HG02973 (cell line): ENCODE measurements around the gene KIF26B.
"Not testable (repeated sequence)": the region's sequence is repeated elsewhere in the genome, so short reads cannot be mapped to it uniquely, and the experiment has no call there.

ENCODE experiments used
- ATAC-seq: cut with Tn5 transposase; IDR thresholded peaks from one replicate; pipeline ENCODE4 v1.9.1; 2021; ENCODE audit warnings: moderate library complexity; ENCODE audit not compliant: unreplicated experiment

The KIF26B gene

DNA sequence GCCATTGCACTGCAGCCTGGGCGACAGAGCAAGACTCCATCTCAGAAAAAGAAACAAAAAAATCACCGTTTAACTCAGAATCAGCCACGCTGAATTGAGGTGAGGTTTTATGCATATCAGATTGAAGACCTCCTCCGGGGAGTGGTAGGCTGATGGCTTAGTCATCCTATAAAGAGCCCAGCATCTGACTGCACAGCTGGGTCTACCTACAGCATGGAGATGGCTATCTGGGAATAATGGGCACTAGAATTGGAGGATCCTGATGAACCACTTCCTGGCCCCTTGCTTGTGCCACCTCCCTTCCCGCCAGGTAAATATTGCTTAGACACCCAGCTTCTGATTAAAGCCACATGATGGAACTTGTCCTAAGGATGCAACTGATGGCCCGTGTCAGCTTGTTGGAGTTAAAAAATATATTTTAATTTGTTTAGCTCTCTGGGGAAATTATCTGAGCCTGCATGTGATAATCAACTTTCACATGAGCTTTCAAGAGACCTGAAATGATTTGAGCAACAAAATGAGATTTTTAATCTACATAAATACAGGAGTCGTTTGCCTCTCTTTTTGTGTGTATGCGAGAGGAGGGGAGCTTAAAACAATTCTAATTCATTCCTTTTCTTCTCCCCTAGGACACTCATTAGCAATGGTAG lies 157.2 kb downstream of the KIF26B start:
- ATAC-seq: no peak

DNA sequence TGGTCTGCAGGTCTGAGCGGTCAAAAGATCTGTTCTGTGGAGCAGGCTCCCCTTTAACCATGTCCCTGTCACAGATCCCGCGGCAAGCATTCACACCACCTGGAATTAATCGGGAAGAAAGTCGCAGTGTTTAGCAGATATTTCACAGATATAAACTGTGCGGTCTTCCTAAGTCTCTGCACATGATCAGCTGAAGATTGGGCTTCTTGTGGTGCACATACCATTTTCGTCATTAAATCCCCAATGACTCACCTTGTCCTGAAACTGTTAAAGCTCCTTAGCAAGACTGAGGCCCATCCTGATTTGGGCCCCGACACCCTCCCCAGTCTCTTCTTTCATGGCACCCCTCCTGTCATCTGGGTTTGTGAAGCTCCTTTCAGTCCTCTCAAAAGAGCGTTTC lies 158.8 kb downstream of the KIF26B start:
- no peak for ATAC-seq

DNA sequence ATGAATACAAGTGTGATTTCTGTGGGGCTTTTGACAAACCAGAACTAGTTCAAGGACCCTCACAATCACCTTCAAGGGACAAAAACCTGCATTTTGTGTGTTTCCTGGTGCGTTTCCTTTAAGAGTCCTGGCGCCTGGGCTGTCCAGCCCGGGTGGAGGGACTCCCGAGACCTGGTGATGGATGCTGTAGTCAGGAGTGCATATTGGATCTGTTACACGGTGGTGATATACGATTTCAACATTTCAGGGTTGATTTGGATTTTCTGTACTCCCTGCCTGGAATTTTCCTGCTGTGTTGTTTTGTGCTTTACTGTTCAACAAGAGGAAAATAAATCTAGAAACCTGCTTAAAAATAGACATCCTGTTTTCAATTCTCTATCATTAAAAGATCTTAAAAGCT lies 162.0 kb downstream of the KIF26B start:
- ATAC-seq: no peak

DNA sequence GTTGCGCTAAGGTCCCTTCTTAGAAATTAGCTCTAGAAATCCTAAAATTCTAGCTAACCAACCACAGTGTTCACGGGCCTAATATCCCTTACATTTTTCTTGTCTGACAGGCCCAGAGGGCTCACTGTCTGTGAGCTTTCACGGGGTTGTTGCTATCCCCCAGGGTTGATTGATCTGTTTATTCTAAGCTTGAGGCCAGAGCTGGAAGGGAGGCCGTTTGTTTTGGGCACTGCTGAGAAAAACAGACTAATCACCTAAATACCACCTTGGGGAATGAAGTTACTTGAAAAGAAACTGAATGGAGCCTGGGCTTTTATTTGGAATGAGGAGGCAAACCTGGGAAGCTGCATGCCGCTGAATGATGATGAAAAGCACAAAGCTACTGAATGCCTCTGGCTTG lies 162.4 kb downstream of the KIF26B start:
- no peak for ATAC-seq

DNA sequence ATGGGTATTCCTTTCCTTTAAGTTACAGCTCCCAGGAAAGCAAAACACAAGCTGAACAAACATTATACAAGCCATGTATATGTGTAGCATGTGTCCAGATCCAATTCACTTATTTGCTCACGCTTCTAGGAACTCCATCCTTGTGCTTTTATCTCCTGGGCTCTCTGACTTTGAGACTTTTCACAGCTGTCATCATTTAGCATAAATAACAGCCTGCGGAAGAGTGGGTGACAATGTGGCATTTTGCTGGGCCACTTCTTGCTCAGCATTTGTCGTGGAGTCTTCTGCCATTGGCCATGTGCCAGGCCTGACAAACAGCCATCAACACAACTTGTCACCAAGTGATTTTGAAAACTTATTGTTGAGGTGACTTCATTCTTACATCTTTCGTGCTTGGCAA lies 164.3 kb downstream of the KIF26B start:
- no peak for ATAC-seq

DNA sequence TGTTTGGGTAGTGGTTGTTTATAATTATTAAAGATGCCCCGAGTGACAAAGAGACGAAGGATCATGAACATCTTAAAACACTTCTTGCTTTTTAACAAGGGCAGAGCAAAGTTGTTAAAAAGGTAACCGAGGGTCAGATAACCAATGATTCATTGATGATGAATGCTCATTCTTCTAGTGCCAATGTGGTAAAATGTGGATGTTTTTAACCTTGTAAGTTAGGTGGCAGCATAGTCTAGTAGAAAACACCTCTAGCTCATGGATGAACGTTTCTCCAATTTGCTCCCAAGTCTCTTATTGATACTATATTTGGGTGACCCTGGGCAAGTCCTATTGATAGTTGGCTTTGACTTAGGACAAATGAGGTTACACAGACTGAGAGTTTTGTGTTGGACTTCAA lies 167.9 kb downstream of the KIF26B start:
- no peak for ATAC-seq

DNA sequence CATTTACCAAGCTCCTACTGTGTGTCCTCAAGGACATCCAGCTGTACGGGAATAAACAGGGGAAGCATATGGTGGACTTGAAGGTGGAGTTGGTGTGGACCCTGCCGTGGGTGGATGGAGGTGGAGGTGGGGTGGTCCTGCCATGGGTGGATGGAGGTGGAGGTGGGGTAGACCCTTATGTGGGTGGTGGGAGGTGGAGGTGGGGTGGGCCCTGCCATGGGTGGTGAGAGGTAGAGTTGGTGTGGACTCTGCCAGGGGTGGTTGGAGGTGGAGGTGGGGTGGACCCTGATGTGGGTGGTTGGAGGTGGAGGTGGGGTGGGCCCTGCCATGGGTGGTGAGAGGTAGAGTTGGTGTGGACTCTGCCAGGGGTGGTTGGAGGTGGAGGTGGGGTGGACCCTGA lies 169.0 kb downstream of the KIF26B start:
- not testable (repeated sequence) for ATAC-seq

DNA sequence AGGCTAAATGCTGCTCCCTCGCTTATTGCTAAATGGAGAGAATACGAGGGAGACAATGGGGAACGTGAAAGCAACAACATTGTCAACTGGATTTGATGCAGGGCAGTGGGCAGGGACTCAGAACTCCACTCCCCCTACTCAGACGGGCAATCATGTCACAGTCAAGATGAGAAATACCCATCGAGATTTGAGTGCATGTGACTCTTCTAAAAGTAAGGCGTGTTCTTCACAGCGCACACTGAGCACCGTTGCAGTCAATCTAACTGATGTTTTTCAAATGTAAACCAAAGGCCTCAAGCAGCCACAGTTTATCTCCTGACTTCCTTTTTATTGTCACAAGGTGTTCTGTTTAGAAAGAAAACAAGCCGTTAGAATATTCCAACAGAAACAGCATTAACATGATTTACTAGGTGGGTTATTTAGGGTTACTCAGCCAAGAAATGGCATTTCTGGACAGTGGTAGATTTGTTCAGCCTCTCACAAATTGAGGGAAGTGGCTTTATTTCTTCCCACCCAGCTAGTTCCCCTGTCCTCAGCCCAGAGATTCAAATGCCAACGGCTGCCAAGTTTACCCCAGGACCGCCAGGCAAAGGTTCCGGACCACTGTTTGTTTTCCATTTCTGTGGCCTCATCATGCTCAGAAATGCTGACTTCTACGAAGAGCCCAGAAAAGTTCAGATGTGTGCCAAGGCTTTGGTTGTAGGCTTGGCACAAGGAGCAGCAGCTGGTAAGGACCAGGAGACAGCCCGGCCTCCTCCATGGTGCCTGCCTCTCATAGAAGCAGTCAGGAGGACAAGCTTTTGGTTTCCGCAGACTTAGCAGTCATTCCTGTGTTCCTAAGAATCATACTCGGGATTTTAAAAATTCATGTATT lies 171.4 kb downstream of the KIF26B start:
- no peak for ATAC-seq

DNA sequence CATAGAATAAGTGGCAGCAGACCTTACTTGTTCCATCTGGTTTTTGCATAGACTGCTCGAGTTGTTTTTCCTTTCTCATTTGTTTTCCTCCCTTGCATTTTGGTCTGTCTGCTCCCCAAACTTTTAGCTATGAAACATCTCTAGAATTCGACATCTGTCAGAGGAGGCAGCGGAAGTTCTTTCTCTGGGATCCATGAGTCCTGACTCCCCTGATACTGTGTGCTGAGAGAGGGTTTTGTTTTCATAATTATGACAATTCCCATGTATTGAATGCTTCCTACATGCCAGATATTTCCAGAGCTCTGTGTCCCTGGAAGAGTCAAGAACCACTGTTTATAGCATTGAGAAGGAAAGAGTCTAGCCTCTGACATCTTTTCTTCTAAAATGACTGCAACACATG lies 172.6 kb downstream of the KIF26B start:
- ATAC-seq: no peak

DNA sequence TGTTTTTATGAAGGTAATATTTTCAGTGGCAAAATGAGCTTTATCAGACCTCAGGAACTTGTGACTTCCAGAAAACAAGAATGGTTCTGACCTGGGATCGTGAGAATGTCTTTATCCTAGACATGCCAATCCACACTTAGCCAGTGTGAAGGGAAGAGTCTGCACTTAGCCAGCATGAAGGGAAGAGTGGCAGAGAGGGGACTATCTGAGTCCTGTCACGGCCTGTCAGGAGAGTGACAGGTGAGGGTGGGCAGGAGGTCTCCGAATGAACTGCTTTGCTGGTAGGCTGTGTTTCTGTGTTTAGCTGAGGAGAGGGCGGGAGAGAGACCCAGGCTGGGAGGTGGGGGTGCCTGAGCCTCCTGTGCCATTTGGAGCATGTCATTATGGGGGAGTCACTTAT lies 173.1 kb downstream of the KIF26B start:
- ATAC-seq: no peak

DNA sequence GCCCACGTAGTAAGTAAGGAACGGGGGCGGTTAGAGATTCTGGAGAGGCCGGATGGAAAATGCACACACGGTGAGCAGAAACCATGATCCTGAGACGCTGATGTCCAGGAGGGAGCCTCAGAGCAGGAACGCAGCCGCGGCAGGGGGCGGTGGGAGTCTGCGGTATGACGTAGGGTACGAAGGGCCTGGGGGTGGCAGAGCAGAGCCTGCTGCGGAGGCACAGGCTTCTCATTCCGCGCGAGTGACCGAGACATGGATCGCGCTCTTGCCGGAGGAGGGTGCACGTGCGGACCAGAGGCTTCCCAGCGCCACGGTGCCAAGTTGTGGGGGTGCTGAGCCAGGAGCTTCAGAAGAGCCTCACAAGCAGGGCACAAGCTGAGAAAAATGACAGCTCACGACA lies 176.2 kb downstream of the KIF26B start:
- ATAC-seq: no peak

DNA sequence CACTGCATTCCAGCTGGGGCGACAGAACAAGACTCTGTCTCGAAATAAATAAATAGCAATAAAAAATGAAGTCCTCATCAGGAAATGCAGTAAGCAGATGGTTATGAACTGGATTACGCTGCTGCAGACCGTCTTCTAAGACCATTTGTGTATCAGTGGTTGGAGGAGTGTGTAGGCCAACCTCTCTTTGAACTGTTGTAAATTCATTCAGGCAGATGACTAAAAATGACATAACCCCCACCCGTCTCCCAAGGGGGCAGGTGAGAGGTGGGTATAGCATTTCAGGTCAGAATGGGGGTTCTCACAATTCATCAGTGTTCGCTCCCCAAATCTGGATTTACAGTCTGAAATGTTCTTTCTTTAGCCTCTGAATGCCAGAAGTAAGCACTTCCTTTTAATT lies 177.3 kb downstream of the KIF26B start:
- ATAC-seq: no peak

DNA sequence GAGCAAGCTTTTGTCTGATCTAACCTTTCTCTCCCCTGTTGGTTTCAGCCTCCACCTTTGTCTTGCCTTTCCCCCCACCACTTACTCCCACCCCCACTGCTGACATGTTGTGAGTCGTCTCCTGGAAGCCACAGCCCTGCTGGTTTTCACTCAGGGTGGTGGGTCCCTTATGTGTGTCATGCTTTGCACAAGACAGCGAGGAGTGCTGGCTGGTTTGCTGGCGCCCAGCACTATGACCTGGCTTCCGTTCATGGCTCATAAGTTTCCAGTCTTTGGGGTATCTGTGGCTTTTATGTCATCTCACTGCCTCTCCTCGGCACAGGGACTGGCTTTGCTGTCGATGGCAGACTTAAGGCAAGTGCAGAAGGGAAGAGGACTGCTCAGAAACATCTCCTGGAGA lies 177.7 kb downstream of the KIF26B start:
- ATAC-seq: no peak

DNA sequence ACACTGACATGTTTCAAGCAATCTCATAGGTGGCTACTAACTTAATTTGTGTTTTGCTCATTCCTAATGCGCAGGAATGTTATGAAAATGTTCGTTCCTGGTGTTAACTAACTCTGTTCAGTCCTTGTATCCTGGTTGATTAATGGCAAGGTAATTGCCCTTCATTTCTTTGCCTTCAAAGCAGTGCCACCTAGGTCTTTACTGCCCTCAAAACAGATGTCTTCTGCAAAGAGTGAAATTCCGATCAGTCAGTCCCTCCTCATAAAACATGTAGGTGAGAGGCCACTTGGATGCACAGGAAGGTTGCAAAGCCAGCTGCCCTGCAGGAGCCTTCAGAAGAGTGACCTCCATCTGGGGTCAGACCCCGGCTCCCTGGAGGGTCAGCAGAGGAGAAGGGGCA lies 179.4 kb downstream of the KIF26B start:
- no peak for ATAC-seq

DNA sequence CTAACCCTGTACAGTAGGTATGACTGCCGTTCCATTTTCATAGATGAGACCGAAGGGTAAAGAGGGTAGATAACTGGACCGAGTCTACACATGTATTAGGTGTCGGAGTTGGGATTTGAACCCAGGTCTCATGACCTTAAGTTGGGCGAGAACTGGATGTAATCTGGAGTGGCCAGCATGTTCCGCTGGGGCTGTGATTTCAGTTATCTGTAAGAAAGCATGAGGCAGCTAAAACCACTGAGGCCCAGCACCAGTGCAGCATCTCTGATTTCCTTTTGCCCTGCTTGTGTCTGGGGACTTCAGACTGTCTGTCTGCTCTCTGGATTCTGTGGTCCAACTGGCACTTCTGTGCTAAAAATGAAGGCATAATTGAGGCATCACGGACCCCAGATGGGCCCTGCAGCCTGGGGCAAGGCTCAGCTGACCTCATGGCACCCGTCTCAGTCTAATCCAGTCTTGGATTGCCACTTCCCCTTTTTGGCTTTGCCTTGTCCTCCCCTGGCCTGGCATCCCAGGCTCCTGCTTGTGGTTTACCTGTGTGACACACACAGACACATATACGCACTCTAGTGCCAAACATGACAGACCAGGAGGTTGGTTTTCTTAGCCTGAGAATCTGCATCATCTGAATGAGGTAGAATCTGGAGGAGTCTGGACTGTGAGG lies 180.2 kb downstream of the KIF26B start:
- no peak for ATAC-seq

DNA sequence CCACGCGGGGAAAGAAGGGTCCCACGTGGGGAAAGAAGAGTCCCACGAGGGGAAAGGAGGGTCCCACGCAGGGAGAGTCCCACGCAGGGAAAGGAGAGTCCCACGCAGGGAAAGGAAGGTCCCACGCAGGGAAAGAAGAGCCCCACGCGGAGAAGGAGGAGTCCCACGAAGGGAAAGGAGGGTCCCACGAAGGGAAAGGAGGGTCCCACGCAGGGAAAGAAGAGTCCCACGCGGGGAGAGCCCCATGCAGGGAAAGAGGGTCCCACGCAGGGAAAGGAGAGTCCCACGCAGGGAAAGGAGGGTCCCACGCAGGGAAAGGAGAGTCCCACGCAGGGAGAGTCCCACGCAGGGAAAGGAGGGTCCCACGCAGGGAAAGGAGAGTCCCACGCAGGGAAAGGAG lies 180.9 kb downstream of the KIF26B start:
- ATAC-seq: not testable (repeated sequence)

DNA sequence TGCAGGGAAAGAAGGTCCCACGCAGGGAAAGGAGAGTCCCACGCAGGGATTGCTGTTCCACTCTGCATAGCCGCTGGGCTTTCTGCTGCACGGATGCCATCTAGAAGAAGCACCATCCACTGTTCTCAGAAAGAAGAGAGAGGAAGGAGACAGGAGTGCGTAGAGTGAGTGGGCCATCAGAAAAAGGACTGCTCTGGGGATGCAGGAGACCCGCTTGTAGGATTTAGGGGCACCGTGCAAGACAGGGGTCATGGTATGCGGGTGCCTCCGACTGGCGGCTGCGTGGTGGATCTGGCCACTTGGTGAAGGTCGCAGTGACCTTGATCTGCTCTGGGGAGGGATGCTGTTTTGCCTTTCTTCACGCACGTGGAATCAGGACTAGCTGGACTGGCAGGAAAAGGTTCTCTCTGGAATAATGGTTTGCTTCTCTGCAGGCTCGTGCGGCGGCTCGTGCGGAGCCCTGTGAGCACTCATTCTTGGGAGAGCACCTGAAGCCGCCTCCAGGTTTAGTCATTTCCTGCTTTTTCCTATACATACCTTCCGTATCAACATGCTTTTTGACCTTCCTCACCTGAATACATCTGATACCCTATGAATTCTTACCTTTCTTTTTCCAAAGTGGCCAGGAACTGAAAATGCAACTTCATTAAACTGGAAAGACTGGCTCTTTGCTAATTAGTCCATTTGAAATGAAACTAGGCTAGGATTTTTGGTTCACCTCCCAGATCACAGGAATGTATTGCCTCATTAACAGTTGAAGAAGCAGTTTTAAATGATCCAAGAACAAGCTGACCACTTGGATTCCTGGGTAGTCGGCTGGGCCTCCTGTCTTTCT lies 181.6 kb downstream of the KIF26B start:
- ATAC-seq: no peak

DNA sequence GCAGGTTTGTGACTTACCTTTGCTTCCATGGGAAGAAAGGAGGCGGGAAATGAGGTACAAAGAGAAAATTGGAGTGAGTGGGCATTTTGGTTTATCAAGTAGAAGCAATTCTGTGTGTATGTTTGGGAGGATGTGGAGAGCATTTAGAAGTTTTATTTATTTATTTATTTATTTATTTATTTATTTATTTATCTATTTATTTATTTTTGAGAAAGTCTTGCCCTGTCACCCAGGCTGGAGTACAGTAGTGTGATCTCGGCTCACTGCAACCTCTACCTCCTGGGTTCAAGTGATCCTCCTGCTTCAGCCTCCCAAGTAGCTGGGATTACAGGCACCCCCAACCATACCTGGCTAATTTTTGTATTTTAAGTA lies 182.2 kb downstream of the KIF26B start:
- ATAC-seq: not testable (repeated sequence)

DNA sequence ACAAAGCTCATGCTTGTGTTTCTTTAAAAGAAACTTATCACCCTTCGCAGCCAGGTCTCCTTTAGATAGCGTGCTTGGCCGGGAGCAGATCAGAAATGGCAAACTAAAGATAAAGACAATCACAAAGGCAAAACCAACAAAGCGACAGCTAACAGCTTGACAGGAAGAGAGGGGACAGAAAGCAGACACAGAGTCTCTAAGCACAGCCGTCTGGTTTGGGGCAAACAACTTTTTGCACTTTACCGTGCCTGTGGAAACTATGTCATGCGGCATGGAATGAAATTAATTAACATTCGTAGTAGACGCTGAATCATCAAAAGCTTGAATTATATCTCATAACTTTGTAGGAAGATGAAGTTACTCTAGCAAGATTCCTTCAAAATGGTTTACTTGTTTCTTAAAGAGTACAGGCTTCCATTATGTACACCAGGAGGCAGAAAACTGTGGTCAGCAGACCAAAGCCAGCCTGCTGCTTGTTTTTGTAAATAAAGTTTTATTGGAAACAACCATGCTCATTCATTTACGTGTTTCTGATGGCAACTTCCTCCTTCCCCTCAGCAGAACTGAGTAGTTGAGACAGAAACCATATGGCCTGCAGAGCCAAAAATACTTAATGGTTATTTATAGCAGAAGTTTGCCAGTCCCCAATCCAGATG lies 183.2 kb downstream of the KIF26B start:
- no peak for ATAC-seq

DNA sequence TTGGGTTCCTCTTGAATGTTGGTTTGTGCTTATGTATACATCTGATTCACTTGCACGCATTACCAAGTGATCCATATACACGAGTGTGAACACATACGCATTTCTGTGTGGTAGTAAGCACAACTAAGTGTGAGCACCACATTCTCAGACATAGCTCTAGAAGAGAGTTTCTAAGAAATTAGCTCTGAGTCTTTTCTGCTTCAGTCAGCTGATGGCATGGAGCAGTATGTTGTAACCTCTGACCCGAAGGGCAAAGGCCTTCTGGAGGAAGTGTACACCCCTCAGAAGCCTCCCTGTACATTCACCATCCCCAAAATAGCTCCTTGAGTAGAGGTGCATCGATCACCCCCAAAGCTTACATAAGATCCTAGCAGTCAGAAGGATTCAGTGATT lies 183.7 kb downstream of the KIF26B start:
- no peak for ATAC-seq

DNA sequence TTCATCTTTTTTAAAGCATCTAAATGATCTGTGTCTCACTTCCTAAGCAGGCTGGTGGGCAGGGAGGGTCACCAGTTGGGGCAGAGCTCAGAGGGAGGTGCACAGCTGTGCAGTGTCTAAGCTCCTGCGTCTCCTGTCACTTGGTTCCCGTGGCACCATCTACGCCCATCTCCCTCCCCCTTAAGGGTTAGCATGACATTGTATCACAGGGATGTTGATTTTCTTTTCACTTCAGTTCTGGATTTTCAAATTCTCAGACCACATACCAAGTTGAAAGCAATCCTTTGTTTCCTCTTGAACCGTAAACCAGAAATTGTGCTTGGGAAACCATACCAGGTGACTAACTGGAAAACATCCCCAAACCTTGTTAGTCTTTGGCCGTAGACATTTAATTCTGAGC lies 187.0 kb downstream of the KIF26B start:
- no peak for ATAC-seq
